ENCODE measurements around the gene CALML3.

Gene CALML3

DNA sequence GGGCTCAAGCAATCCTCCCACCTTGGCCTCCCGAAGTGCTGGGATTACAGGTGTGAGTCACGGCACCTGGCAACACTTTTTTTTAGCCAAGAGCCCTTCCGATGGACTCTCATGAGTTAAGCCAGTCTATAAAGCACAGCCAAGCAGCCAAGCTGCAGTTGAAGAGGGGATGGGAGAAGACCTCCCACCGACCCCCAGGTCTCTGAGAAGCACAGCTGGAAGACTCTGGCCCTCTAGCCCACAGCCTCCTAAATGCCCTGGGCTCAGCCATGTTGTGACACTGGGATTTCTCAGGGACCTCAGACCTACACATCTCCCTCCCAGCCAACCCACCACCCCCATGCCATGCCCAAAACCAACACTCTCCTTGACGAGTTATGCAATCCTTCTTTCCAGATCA, 31.1 kb downstream of the CALML3 start:
- no peak for TF ChIP-seq FOXM1 (IDR thresholded peaks at IDR 0.05; ENCODE audit: borderline replicate concordance, low read depth)
- TF ChIP-seq NFIC (IDR thresholded peaks at IDR 0.05), result no peak
- TF ChIP-seq YY1 (IDR thresholded peaks at IDR 0.05; ENCODE audit: low read depth), result no peak
- no peak for TF ChIP-seq TCF12 (IDR thresholded peaks at IDR 0.05; ENCODE audit: low read depth)
- TF ChIP-seq CEBPB (IDR thresholded peaks at IDR 0.05), result no peak
- TF ChIP-seq, protein P1, sequence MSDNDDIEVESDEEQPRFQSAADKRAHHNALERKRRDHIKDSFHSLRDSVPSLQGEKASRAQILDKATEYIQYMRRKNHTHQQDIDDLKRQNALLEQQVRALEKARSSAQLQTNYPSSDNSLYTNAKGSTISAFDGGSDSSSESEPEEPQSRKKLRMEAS (IDR thresholded peaks at IDR 0.05), result no peak
- TF ChIP-seq EP300 (IDR thresholded peaks at IDR 0.05; ENCODE audit: borderline replicate concordance), result no peak
- TF ChIP-seq TEAD4 (IDR thresholded peaks at IDR 0.05), result no peak
- TF ChIP-seq EGR1 (IDR thresholded peaks at IDR 0.05), result no peak
- TF ChIP-seq ZBTB7A (IDR thresholded peaks at IDR 0.05; ENCODE audit: low read depth), result no peak
- TF ChIP-seq RAD21 (IDR thresholded peaks at IDR 0.05; ENCODE audit: low read depth), result no peak
- TF ChIP-seq CREB1 (IDR thresholded peaks at IDR 0.05; ENCODE audit: low read depth), result no peak
- TF ChIP-seq, protein P2, sequence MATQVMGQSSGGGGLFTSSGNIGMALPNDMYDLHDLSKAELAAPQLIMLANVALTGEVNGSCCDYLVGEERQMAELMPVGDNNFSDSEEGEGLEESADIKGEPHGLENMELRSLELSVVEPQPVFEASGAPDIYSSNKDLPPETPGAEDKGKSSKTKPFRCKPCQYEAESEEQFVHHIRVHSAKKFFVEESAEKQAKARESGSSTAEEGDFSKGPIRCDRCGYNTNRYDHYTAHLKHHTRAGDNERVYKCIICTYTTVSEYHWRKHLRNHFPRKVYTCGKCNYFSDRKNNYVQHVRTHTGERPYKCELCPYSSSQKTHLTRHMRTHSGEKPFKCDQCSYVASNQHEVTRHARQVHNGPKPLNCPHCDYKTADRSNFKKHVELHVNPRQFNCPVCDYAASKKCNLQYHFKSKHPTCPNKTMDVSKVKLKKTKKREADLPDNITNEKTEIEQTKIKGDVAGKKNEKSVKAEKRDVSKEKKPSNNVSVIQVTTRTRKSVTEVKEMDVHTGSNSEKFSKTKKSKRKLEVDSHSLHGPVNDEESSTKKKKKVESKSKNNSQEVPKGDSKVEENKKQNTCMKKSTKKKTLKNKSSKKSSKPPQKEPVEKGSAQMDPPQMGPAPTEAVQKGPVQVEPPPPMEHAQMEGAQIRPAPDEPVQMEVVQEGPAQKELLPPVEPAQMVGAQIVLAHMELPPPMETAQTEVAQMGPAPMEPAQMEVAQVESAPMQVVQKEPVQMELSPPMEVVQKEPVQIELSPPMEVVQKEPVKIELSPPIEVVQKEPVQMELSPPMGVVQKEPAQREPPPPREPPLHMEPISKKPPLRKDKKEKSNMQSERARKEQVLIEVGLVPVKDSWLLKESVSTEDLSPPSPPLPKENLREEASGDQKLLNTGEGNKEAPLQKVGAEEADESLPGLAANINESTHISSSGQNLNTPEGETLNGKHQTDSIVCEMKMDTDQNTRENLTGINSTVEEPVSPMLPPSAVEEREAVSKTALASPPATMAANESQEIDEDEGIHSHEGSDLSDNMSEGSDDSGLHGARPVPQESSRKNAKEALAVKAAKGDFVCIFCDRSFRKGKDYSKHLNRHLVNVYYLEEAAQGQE (IDR thresholded peaks at IDR 0.05; ENCODE audit: low read depth), result no peak
- no peak for TF ChIP-seq TAF1 (IDR thresholded peaks at IDR 0.05; ENCODE audit: low read depth)
- TF ChIP-seq, protein P3, sequence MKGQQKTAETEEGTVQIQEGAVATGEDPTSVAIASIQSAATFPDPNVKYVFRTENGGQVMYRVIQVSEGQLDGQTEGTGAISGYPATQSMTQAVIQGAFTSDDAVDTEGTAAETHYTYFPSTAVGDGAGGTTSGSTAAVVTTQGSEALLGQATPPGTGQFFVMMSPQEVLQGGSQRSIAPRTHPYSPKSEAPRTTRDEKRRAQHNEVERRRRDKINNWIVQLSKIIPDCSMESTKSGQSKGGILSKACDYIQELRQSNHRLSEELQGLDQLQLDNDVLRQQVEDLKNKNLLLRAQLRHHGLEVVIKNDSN (IDR thresholded peaks at IDR 0.05), result no peak

DNA sequence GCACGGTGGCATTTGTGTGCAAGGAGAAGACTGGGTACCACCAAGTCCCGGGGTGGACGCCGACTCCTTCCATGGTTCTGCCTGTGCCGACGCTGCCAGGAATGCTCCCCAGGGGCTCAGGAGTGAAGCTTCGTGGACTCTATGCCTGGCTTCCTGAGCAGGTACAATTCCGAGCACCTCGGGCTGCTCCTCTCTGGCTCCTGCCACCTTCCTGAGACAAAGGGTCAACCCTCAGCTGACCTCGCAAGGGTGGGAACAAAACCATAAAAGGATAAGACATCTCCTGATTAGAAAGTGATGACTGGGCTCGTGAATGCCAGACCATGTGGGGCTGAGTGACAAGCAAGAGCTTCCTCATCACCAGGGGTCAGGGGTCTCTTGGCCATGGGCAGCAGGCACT, 31.8 kb downstream of the CALML3 start:
- no peak for TF ChIP-seq TAF1 (IDR thresholded peaks at IDR 0.05; ENCODE audit: low read depth)
- no peak for TF ChIP-seq YY1 (IDR thresholded peaks at IDR 0.05; ENCODE audit: low read depth)
- TF ChIP-seq ZBTB7A (IDR thresholded peaks at IDR 0.05; ENCODE audit: low read depth), result no peak
- TF ChIP-seq, protein P3 (IDR thresholded peaks at IDR 0.05), result no peak

DNA sequence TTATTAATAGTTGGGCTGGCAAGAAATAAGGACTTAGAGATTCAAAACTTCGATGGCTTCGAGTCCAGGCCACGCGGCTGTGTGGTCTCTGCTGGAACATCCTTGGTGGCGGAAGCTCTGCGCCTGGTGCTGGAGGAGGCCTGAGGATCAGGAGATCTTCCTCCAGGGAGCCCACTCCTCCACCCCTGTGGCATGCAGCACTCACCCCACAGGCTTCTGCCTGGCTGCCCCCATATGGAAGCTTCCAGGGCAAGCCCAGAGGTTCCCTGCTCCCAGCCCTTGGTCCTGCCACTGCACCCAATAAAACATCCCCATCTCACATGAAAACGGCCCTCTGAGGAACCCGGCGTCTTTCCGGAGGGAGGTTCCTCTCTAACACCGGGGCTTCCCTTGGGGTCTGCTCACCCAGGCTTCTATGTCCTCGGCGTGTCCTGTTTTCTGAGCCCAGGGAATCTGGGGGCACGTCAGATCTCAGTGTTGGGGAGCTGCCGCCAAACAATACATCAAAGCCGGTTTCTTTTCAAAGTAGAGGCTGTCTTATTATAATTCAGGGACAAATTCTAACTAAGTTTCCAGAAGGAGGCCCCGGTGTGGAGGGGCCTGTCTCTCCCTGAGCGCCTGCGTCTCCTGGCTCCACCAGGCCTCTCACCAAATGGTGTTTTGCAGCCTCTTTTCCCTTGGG, 32.4 kb downstream of the CALML3 start:
- TF ChIP-seq TEAD4 (IDR thresholded peaks at IDR 0.05) (no peak), YY1 (IDR thresholded peaks at IDR 0.05; ENCODE audit: low read depth) (no peak), EP300 (IDR thresholded peaks at IDR 0.05; ENCODE audit: borderline replicate concordance) (no peak), TAF1 (IDR thresholded peaks at IDR 0.05; ENCODE audit: low read depth) (no peak), TCF12 (IDR thresholded peaks at IDR 0.05; ENCODE audit: low read depth) (no peak), CEBPB (IDR thresholded peaks at IDR 0.05) (no peak), CREB1 (IDR thresholded peaks at IDR 0.05; ENCODE audit: low read depth) (no peak), FOXM1 (IDR thresholded peaks at IDR 0.05; ENCODE audit: borderline replicate concordance, low read depth) (no peak), RAD21 (IDR thresholded peaks at IDR 0.05; ENCODE audit: low read depth) (no peak), NFIC (IDR thresholded peaks at IDR 0.05) (no peak), EGR1 (IDR thresholded peaks at IDR 0.05) (no peak), ZBTB7A (IDR thresholded peaks at IDR 0.05; ENCODE audit: low read depth) (no peak)
- TF ChIP-seq, protein P1 (IDR thresholded peaks at IDR 0.05), result no peak
- TF ChIP-seq, protein P2 (IDR thresholded peaks at IDR 0.05; ENCODE audit: low read depth), result no peak
- TF ChIP-seq, protein P3 (IDR thresholded peaks at IDR 0.05), result no peak

DNA sequence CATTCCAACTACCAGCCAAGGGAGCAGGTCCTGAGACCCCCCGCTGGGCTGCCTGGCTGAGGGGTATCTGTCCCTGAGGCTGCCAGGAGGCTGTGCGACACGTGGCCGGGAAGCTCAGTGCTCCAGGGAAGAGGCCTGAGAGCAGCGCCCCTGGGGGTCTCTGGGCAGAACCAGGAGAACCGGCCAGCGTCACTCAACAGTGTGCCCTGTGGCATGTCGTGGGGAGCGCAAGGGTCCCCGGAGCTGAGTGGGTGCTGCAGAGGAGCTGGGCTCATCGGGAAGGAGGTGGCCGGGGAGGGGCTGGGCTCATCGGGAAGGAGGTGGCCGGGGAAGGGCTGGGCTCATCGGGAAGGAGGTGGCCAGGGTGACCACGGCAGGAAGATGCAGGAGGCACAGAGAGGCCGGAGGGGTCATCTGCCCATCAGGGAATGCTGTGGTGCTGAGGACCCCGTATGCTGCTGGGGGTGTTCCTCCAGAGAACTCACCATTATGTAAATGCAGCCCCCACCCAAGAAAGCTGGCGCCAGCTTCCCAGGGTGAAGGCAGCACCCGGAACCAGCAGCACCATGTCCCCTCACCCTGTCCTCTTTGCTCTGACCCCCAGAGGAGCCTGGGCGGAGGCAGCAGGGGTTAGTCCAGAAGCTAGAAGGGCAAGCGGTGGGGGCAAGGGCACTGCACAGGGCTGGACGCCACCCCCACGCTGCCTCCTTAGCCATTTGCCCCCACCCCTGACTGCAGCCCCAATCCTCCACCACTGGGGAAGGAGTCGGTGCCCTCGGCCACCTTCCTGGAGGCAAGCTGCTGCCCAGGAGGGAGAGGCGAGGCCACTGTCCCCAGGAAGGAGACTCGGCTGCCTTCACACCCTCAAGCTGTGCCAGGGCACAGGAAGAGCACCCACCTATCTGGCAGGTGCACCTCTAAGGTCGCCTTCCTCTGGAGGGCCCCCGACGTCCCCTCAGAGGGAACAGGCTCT, 33.3 kb downstream of the CALML3 start:
- no peak for TF ChIP-seq TEAD4 (IDR thresholded peaks at IDR 0.05)
- no peak for TF ChIP-seq TCF12 (IDR thresholded peaks at IDR 0.05; ENCODE audit: low read depth)
- TF ChIP-seq, protein P1 (IDR thresholded peaks at IDR 0.05), result no peak
- TF ChIP-seq TAF1 (IDR thresholded peaks at IDR 0.05; ENCODE audit: low read depth), result no peak
- TF ChIP-seq, protein P2 (IDR thresholded peaks at IDR 0.05; ENCODE audit: low read depth), result no peak
- TF ChIP-seq YY1 (IDR thresholded peaks at IDR 0.05; ENCODE audit: low read depth), result no peak
- TF ChIP-seq EP300 (IDR thresholded peaks at IDR 0.05; ENCODE audit: borderline replicate concordance), result no peak
- TF ChIP-seq, protein P3 (IDR thresholded peaks at IDR 0.05), result no peak
- TF ChIP-seq FOXM1 (IDR thresholded peaks at IDR 0.05; ENCODE audit: borderline replicate concordance, low read depth), result no peak
- no peak for TF ChIP-seq ZBTB7A (IDR thresholded peaks at IDR 0.05; ENCODE audit: low read depth)
- no peak for TF ChIP-seq CEBPB (IDR thresholded peaks at IDR 0.05)
- no peak for TF ChIP-seq RAD21 (IDR thresholded peaks at IDR 0.05; ENCODE audit: low read depth)
- no peak for TF ChIP-seq EGR1 (IDR thresholded peaks at IDR 0.05)
- no peak for TF ChIP-seq NFIC (IDR thresholded peaks at IDR 0.05)
- TF ChIP-seq CREB1 (IDR thresholded peaks at IDR 0.05; ENCODE audit: low read depth), result no peak

All from Ishikawa (cell line).